ENCODE measurements around the gene NELFB.

NELFB gene

GRCh38 chr9:137251490-137252268 is 3.4 kb upstream of the NELFB start:
- no peak for TF ChIP-seq CTCF (IDR thresholded peaks at IDR 0.05; ENCODE audit: insufficient read depth, low read length, poor library complexity, severe bottlenecking)
- no peak overlapping the region for H3K4me3 ChIP-seq (replicated peaks; ENCODE audit: low read depth, low read length)

GRCh38 chr9:137252555-137253506 is 2.3 kb upstream of the NELFB start:
- no peak for TF ChIP-seq CTCF (IDR thresholded peaks at IDR 0.05; ENCODE audit: insufficient read depth, low read length, poor library complexity, severe bottlenecking)
- Histone ChIP-seq H3K4me3 (replicated peaks; ENCODE audit: low read depth, low read length) (no peak overlapping the region), H3K27me3 (replicated peaks; ENCODE audit: control insufficient read depth, insufficient read depth, low read length) (no peaks in the 10 kb centered on the region), H3K36me3 (ENCODE audit: control insufficient read depth, insufficient read depth, low read length) (peaks cover 1% of the 10 kb centered on the region; the same call in 1 of the 2 replicates)
- DNase-seq (ENCODE audit: extremely low read depth, insufficient read length) = no peak

More at GRCh38 chr9:137251490-137252268, 3.4 kb upstream of the NELFB start:
- peaks cover under 1% of the 10 kb centered on the region; the same call in 1 of the 2 replicates for H3K36me3 ChIP-seq (ENCODE audit: control insufficient read depth, insufficient read depth, low read length)
- no peak for DNase-seq (ENCODE audit: extremely low read depth, insufficient read length)
- H3K27me3 ChIP-seq (replicated peaks; ENCODE audit: control insufficient read depth, insufficient read depth, low read length) = no peaks in the 10 kb centered on the region

GRCh38 chr9:137253717-137254623 is 1.2 kb upstream of the NELFB start:
- Histone ChIP-seq H3K36me3 (ENCODE audit: control insufficient read depth, insufficient read depth, low read length) (peaks cover 1% of the 10 kb centered on the region), H3K27me3 (replicated peaks; ENCODE audit: control insufficient read depth, insufficient read depth, low read length) (no peaks in the 10 kb centered on the region), H3K4me3 (replicated peaks; ENCODE audit: low read depth, low read length) (peak overlapping the region; percentile 70)
- no peak for DNase-seq (ENCODE audit: extremely low read depth, insufficient read length)
- no peak for TF ChIP-seq CTCF (IDR thresholded peaks at IDR 0.05; ENCODE audit: insufficient read depth, low read length, poor library complexity, severe bottlenecking)

- Histone ChIP-seq H3K4me3 (replicated peaks; ENCODE audit: low read depth, low read length) (peak overlapping the region; percentile 94), H3K27me3 (replicated peaks; ENCODE audit: control insufficient read depth, insufficient read depth, low read length) (no peaks in the 10 kb centered on the region), H3K36me3 (ENCODE audit: control insufficient read depth, insufficient read depth, low read length) (peaks cover 3% of the 10 kb centered on the region)
- TF ChIP-seq CTCF (IDR thresholded peaks at IDR 0.05; ENCODE audit: insufficient read depth, low read length, poor library complexity, severe bottlenecking) = no peak
- DNase-seq (ENCODE audit: extremely low read depth, insufficient read length) = no peak
Measured at GRCh38 chr9:137255448-137256114, 454 bp downstream of the NELFB start.

GRCh38 chr9:137256362-137256761 is 1.2 kb downstream of the NELFB start:
- Histone ChIP-seq H3K36me3 (ENCODE audit: control insufficient read depth, insufficient read depth, low read length) (peaks cover 3% of the 10 kb centered on the region), H3K27me3 (replicated peaks; ENCODE audit: control insufficient read depth, insufficient read depth, low read length) (no peaks in the 10 kb centered on the region), H3K4me3 (replicated peaks; ENCODE audit: low read depth, low read length) (peak overlapping the region; percentile 94)
- no peak for TF ChIP-seq CTCF (IDR thresholded peaks at IDR 0.05; ENCODE audit: insufficient read depth, low read length, poor library complexity, severe bottlenecking)
- no peak for DNase-seq (ENCODE audit: extremely low read depth, insufficient read length)
